ENCODE results near the gene FIGNL2. TPM values are rescaled to one million over a fixed set of nuclear protein-coding genes. Genes with fewer than 3 reads are reported as not detected.

Gene FIGNL2
- polyA plus RNA-seq, 1 experiment: 0.26 TPM

- CTCF ChIA-PET: interaction anchor here (1.2 to 2.2 kb wide), 5 partner anchors 10 to 454 kb away, joined by 4 to 28 read pairs (median 14); no protein-coding TSS in a partner anchor
- POLR2A ChIA-PET: interaction anchor here (0.5 to 0.6 kb wide), 2 partner anchors 28 to 136 kb away, joined by 3 to 7 read pairs; no protein-coding TSS in a partner anchor
These were observed 25.5 kb upstream of the FIGNL2 start for GRCh38 chr12:51874000-51874399.

GRCh38 chr12:51873251-51873994 is 24.9 kb upstream of the FIGNL2 start:
- TF ChIP-seq CTCF (IDR thresholded peaks at IDR 0.05; ENCODE audit: low read depth, low read length): no peak
- peaks cover 5% of the 10 kb centered on the region for H3K27me3 ChIP-seq (ENCODE audit: control insufficient read depth, insufficient read depth, low read length)
- ChIA-PET POLR2A (interaction anchor here (0.5 to 0.6 kb wide), 2 partner anchors 27 to 137 kb away, joined by 3 to 7 read pairs; no protein-coding TSS in a partner anchor), CTCF (interaction anchor here (1.2 to 2.2 kb wide), 3 partner anchors 12 to 53 kb away, joined by 4 to 18 read pairs (median 7); no protein-coding TSS in a partner anchor)
- H3K9me3 ChIP-seq (ENCODE audit: control insufficient read depth, insufficient read depth, low read length): no peaks in the 10 kb centered on the region; the same call in 1 of the 2 replicates
- no peak overlapping the region for H3K4me3 ChIP-seq (ENCODE audit: low read depth, low read length)
- no peak for DNase-seq (ENCODE audit: low read depth, low spot score)
- H3K27ac ChIP-seq (ENCODE audit: low read depth, low read length): no peak overlapping the region

More at GRCh38 chr12:51874000-51874399, 25.5 kb upstream of the FIGNL2 start:
- TF ChIP-seq CTCF (IDR thresholded peaks at IDR 0.05; ENCODE audit: low read depth, low read length): no peak
- DNase-seq (ENCODE audit: low read depth, low spot score): no peak
- Histone ChIP-seq H3K4me3 (ENCODE audit: low read depth, low read length) (no peak overlapping the region), H3K27me3 (ENCODE audit: control insufficient read depth, insufficient read depth, low read length) (peaks cover 3% of the 10 kb centered on the region), H3K9me3 (ENCODE audit: control insufficient read depth, insufficient read depth, low read length) (no peaks in the 10 kb centered on the region), H3K27ac (ENCODE audit: low read depth, low read length) (no peak overlapping the region)

- POLR2A ChIA-PET: no interaction called here
- Histone ChIP-seq H3K27ac (ENCODE audit: low read depth, low read length) (no peak overlapping the region), H3K27me3 (ENCODE audit: control insufficient read depth, insufficient read depth, low read length) (peaks cover 5% of the 10 kb centered on the region), H3K4me3 (ENCODE audit: low read depth, low read length) (no peak overlapping the region), H3K9me3 (ENCODE audit: control insufficient read depth, insufficient read depth, low read length) (no peaks in the 10 kb centered on the region; the same call in 1 of the 2 replicates)
- CTCF ChIA-PET: interaction anchor here (1.8 kb wide), 1 partner anchor 13 kb away, joined by 4 read pairs; no protein-coding TSS in a partner anchor
- no peak for DNase-seq (ENCODE audit: low read depth, low spot score)
- no peak for TF ChIP-seq CTCF (IDR thresholded peaks at IDR 0.05; ENCODE audit: low read depth, low read length)
These were observed 24.1 kb upstream of the FIGNL2 start for GRCh38 chr12:51872689-51872981.

GRCh38 chr12:51871918-51872688 is 23.6 kb upstream of the FIGNL2 start:
- no peak for TF ChIP-seq CTCF (IDR thresholded peaks at IDR 0.05; ENCODE audit: low read depth, low read length)
- POLR2A ChIA-PET: no interaction called here
- Histone ChIP-seq H3K27me3 (ENCODE audit: control insufficient read depth, insufficient read depth, low read length) (peaks cover 5% of the 10 kb centered on the region), H3K27ac (ENCODE audit: low read depth, low read length) (no peak overlapping the region), H3K4me3 (ENCODE audit: low read depth, low read length) (no peak overlapping the region), H3K9me3 (ENCODE audit: control insufficient read depth, insufficient read depth, low read length) (no peaks in the 10 kb centered on the region; the same call in 1 of the 2 replicates)
- CTCF ChIA-PET: interaction anchor here (0.6 kb wide), 2 partner anchors 17 to 35 kb away, joined by 3 to 4 read pairs; partner anchors contain the start of gene ACVRL1
- no peak for DNase-seq (ENCODE audit: low read depth, low spot score)

All from AG04450 (cell line).